Peyer's patch (tissue), 4 donors: ENCODE data around the gene KRT33A. TPM values are rescaled to one million over a fixed set of nuclear protein-coding genes. Genes with fewer than 3 reads are reported as not detected.
"Not testable (repeated sequence)": the region's sequence is repeated elsewhere in the genome, so short reads cannot be mapped to it uniquely, and the experiment has no call there.

Experiments
- DNase-seq, 3 donors: peaks; one replicate each; pipeline ENCODE4 v3.0.0-alpha.2; 2017 to 2019
- H3K27ac ChIP-seq, 4 donors: fragments of 200-600 bp; sonication (generic); one replicate each; pipeline ENCODE4 v1.5.1; 2016 to 2019
- H3K27me3 ChIP-seq, 2 donors: fragments of 200-600 bp; sonication (generic); one replicate each; pipeline ENCODE4 v1.5.1; 2019
- H3K36me3 ChIP-seq, 3 donors: fragments of 200-600 bp; sonication (generic); one replicate each; pipeline ENCODE4 v1.5.1; 2016 to 2019
- H3K4me1 ChIP-seq, 4 donors: fragments of 200-600 bp; sonication (generic); one replicate each; pipeline ENCODE4 v1.5.1; 2016 to 2019
- H3K4me3 ChIP-seq, 4 donors: fragments of 200-600 bp; sonication (generic); 1 replicate in 3 of 4; 2 replicates in 1 of 4; pipeline ENCODE4 v1.5.1; 2016 to 2019; ENCODE audit warnings: mild to moderate bottlenecking in 1 of 4
- H3K9me3 ChIP-seq, 4 donors: fragments of 200-600 bp; sonication (generic); one replicate each; pipeline ENCODE4 v1.5.1; 2016 to 2019; ENCODE audit warnings: mild to moderate bottlenecking in 1 of 4
- CTCF ChIP-seq, 6 experiments: fragments of 450-650 bp in 4 of 6; fragments of 200-600 bp in 2 of 6; sonication (generic) in 1 of 6; IDR thresholded peaks; one replicate each; pipeline ENCODE4 v1.5.1; 2017 to 2019; ENCODE audit warnings: antibody characterized with exemption in 6 of 6, mild to moderate bottlenecking in 3 of 6, moderate library complexity in 1 of 6
- POLR2A ChIP-seq, 2 donors: fragments of 450-650 bp; IDR thresholded peaks; one replicate each; pipeline ENCODE4 v1.5.1; 2017; ENCODE audit warnings: antibody characterized with exemption in 2 of 2, mild to moderate bottlenecking in 2 of 2, moderate library complexity in 2 of 2
- total RNA-seq, 4 donors: library from RNA; depleted of rRNA; stranded (reverse); fragments of >200 nt; gene quantifications; one replicate each; pipeline ENCODE4 v1.1.0, GENCODE V29; 2016

KRT33A gene
- total RNA-seq, 4 donors from 2014 or later = not detected

GRCh38 chr17:41386227-41386626, 35.6 kb upstream of the KRT33A start:
- H3K4me3 ChIP-seq = no peak overlapping the region
- no peak for DNase-seq
- H3K9me3 ChIP-seq = peaks cover 0 to 3% (median 0%) of the 10 kb centered on the region in 4 donors
- no peaks in the 10 kb centered on the region for H3K4me1 ChIP-seq
- TF ChIP-seq POLR2A (IDR thresholded peaks at IDR 0.05) (no peak), CTCF (IDR thresholded peaks at IDR 0.05) (no peak)
- no peaks in the 10 kb centered on the region for H3K27me3 ChIP-seq
- H3K27ac ChIP-seq = no peak overlapping the region
- H3K36me3 ChIP-seq = no peaks in the 10 kb centered on the region

- TF ChIP-seq CTCF (IDR thresholded peaks at IDR 0.05) (no peak), POLR2A (IDR thresholded peaks at IDR 0.05) (no peak)
- no peaks in the 10 kb centered on the region for H3K27me3 ChIP-seq
- H3K36me3 ChIP-seq = no peaks in the 10 kb centered on the region
- H3K27ac ChIP-seq = no peak overlapping the region
- no peak for DNase-seq
- H3K4me1 ChIP-seq = no peaks in the 10 kb centered on the region
- no peak overlapping the region for H3K4me3 ChIP-seq
- H3K9me3 ChIP-seq = peaks cover 0 to 3% (median 0%) of the 10 kb centered on the region in 4 donors
Measured at GRCh38 chr17:41383690-41384089, 33.1 kb upstream of the KRT33A start.

- H3K4me1 ChIP-seq = no peaks in the 10 kb centered on the region
- H3K4me3 ChIP-seq = no peak overlapping the region
- H3K9me3 ChIP-seq = peaks cover 0 to 3% (median 0%) of the 10 kb centered on the region in 4 donors
- no peak for DNase-seq
- H3K27me3 ChIP-seq = no peaks in the 10 kb centered on the region
- TF ChIP-seq POLR2A (IDR thresholded peaks at IDR 0.05) = no peak
- no peak for TF ChIP-seq CTCF (IDR thresholded peaks at IDR 0.05)
- H3K27ac ChIP-seq = no peak overlapping the region
- H3K36me3 ChIP-seq = no peaks in the 10 kb centered on the region
Measured at GRCh38 chr17:41382394-41382793, 31.8 kb upstream of the KRT33A start.

- H3K9me3 ChIP-seq, H3K4me1 ChIP-seq, H3K27me3 ChIP-seq, H3K36me3 ChIP-seq, DNase-seq, H3K4me3 ChIP-seq, H3K27ac ChIP-seq: not testable (repeated sequence)
Measured at GRCh38 chr17:41381943-41382342, 31.3 kb upstream of the KRT33A start, which contains the start of gene KRT34. Gene KRT34, minus strand, starts transcription at chr17:41382306. Its CDS starts 60 bp downstream, at chr17:41382246.

GRCh38 chr17:41380091-41380490, 29.5 kb upstream of the KRT33A start:
- not testable (repeated sequence) for H3K36me3 ChIP-seq, H3K9me3 ChIP-seq, H3K4me3 ChIP-seq, DNase-seq, H3K27ac ChIP-seq, H3K27me3 ChIP-seq, H3K4me1 ChIP-seq

- no peaks in the 10 kb centered on the region for H3K36me3 ChIP-seq
- TF ChIP-seq POLR2A (IDR thresholded peaks at IDR 0.05) = no peak
- TF ChIP-seq CTCF (IDR thresholded peaks at IDR 0.05) = no peak
- H3K4me1 ChIP-seq = no peaks in the 10 kb centered on the region
- H3K27ac ChIP-seq = no peak overlapping the region
- H3K4me3 ChIP-seq = no peak overlapping the region
- H3K27me3 ChIP-seq = no peaks in the 10 kb centered on the region
- DNase-seq = no peak
- no peaks in the 10 kb centered on the region for H3K9me3 ChIP-seq
Measured at GRCh38 chr17:41377546-41377945, 26.9 kb upstream of the KRT33A start.

GRCh38 chr17:41369713-41370112, 19.1 kb upstream of the KRT33A start, which contains the start of gene KRT33B:
Gene KRT33B, minus strand, starts transcription at chr17:41369813. Its CDS starts 63 bp downstream, at chr17:41369750.
- H3K9me3 ChIP-seq = no peaks in the 10 kb centered on the region
- H3K4me1 ChIP-seq = no peaks in the 10 kb centered on the region
- no peak within 1 kb of the TSS for H3K4me3 ChIP-seq
- no peaks in the 10 kb centered on the region for H3K36me3 ChIP-seq
- H3K27me3 ChIP-seq = no peaks in the 10 kb centered on the region
- TF ChIP-seq POLR2A (IDR thresholded peaks at IDR 0.05) = no peak
- no peak for TF ChIP-seq CTCF (IDR thresholded peaks at IDR 0.05)
- no peak within 1 kb of the TSS for H3K27ac ChIP-seq
- no peak for DNase-seq
